Prostate gland (tissue), 2 donors: ENCODE measurements around the gene PCDHGB2.

Source experiments
- CTCF ChIP-seq, 4 experiments: fragments of 200-600 bp in 2 of 4; fragments of 450-650 bp in 2 of 4; sonication (generic) in 2 of 4; IDR thresholded peaks; 1 replicate in 3 of 4; 2 replicates in 1 of 4; pipeline ENCODE4 v1.5.1; 2016 to 2019; ENCODE audit warnings: antibody characterized with exemption in 4 of 4, mild to moderate bottlenecking in 2 of 4, moderate library complexity in 2 of 4
- POLR2A ChIP-seq: fragments of 450-650 bp; IDR thresholded peaks from one replicate; pipeline ENCODE4 v1.6.1; 2016; ENCODE audit warnings: antibody characterized with exemption, mild to moderate bottlenecking
- POLR2AphosphoS5 ChIP-seq: sonication (generic); formaldehyde crosslinking; IDR thresholded peaks from one replicate; pipeline ENCODE4 v1.6.1; 2017; ENCODE audit warnings: antibody characterized with exemption

GRCh38 chr5:141383345-141383744, 23.6 kb downstream of the PCDHGB2 start:
- TF ChIP-seq CTCF (IDR thresholded peaks at IDR 0.05): no peak
- TF ChIP-seq POLR2A: no peak
- no peak for TF ChIP-seq POLR2AphosphoS5
